Keratinocyte (primary cell): ENCODE data around the gene HCRT. TPM values are rescaled to one million over a fixed set of nuclear protein-coding genes. Genes with fewer than 3 reads are reported as not detected.

Experiments used
- DNase-seq: peaks from one replicate; pipeline ENCODE4 v3.0.0-alpha.2; 2011; ENCODE audit warnings: low read depth, missing footprints, low spot score
- FAIRE-seq: peaks from 2 replicates; lab custom pipeline; 2011; peaks lifted over from hg19 to GRCh38; lab: Jason Lieb, UNC
- H2AFZ ChIP-seq: 2 replicates; pipeline ENCODE4 v1.6.0; 2012; ENCODE audit warnings: low read length, control low read depth, inconsistent platforms; ENCODE audit not compliant: control insufficient read depth
- H3K27ac ChIP-seq: 2 replicates; pipeline ENCODE4 v1.5.1; 2011; ENCODE audit warnings: low read length; ENCODE audit not compliant: control insufficient read depth, insufficient read depth
- H3K27me3 ChIP-seq: 3 replicates; pipeline ENCODE4 v1.6.0; 2011; ENCODE audit warnings: low read length; ENCODE audit not compliant: control insufficient read depth, insufficient read depth; ENCODE audit errors: extremely low read depth
- H3K36me3 ChIP-seq, 2 experiments: 2 replicates in 1 of 2; 3 replicates in 1 of 2; pipeline ENCODE4 v1.5.1; 2011; ENCODE audit warnings: low read length in 2 of 2, mild to moderate bottlenecking in 1 of 2; ENCODE audit not compliant: control insufficient read depth in 2 of 2, insufficient read depth in 2 of 2; ENCODE audit errors: extremely low read depth in 1 of 2
- H3K4me1 ChIP-seq: 3 replicates; pipeline ENCODE4 v1.5.1; 2011; ENCODE audit warnings: low read length; ENCODE audit not compliant: control insufficient read depth, insufficient read depth; ENCODE audit errors: extremely low read depth
- H3K4me2 ChIP-seq: 3 replicates; pipeline ENCODE4 v1.6.0; 2011; ENCODE audit warnings: low read depth, low read length; ENCODE audit not compliant: control insufficient read depth, insufficient read depth; ENCODE audit errors: extremely low read depth
- H3K4me3 ChIP-seq, 3 experiments: fragments of 200-600 bp in 1 of 3; sonication (generic) in 1 of 3; 2 replicates in 2 of 3; 3 replicates in 1 of 3; pipeline ENCODE4 v1.5.1; 2011 to 2016; ENCODE audit warnings: low read length in 3 of 3, mild to moderate bottlenecking in 3 of 3, control low read depth in 2 of 3, inconsistent platforms in 1 of 3, low read depth in 1 of 3, mixed read lengths in 1 of 3, mixed run types in 1 of 3, moderate library complexity in 1 of 3; ENCODE audit not compliant: control insufficient read depth in 2 of 3, insufficient read depth in 2 of 3; ENCODE audit errors: extremely low read depth in 1 of 3
- H3K79me2 ChIP-seq: 2 replicates; pipeline ENCODE4 v1.6.0; 2012; ENCODE audit warnings: low read length; ENCODE audit not compliant: control insufficient read depth, insufficient read depth
- H3K9ac ChIP-seq: 3 replicates; pipeline ENCODE4 v1.6.0; 2011; ENCODE audit warnings: low read length; ENCODE audit not compliant: control insufficient read depth, insufficient read depth; ENCODE audit errors: extremely low read depth
- H3K9me1 ChIP-seq: 3 replicates; pipeline ENCODE4 v1.6.0; 2011; ENCODE audit warnings: low read length; ENCODE audit not compliant: control insufficient read depth, insufficient read depth; ENCODE audit errors: extremely low read depth
- H3K9me3 ChIP-seq: 2 replicates; pipeline ENCODE4 v1.5.1; 2012; ENCODE audit warnings: low read depth, low read length; ENCODE audit not compliant: control insufficient read depth
- H4K20me1 ChIP-seq: 3 replicates; pipeline ENCODE4 v1.6.0; 2011; ENCODE audit warnings: low read length; ENCODE audit not compliant: control insufficient read depth, insufficient read depth; ENCODE audit errors: extremely low read depth
- CTCF ChIP-seq, 3 experiments: IDR thresholded peaks in 1 of 3; conservative IDR thresholded peaks in 1 of 3; optimal IDR thresholded peaks in 1 of 3; 2 replicates in 2 of 3; 3 replicates in 1 of 3; pipeline versions ENCODE3 to v1.5.1; 2011; ENCODE audit warnings: low read length in 3 of 3, mild to moderate bottlenecking in 3 of 3, moderate library complexity in 2 of 3, control low read depth in 1 of 3, inconsistent platforms in 1 of 3; ENCODE audit not compliant: insufficient read depth in 2 of 3; ENCODE audit errors: extremely low read depth in 1 of 3
- EZH2 ChIP-seq: IDR thresholded peaks from one replicate; pipeline ENCODE4 v1.6.1; 2012; ENCODE audit warnings: inconsistent platforms, mild to moderate bottlenecking, low read length, moderate library complexity
- dilution Hi-C: fragments of 300-500 bp; cut with MboI; formaldehyde crosslinking; loops from one replicate; pipeline ENCODE4 v1.7.0; 2020; ENCODE audit warnings: low sequenced_read_pairs; ENCODE audit not compliant: extremely low pct_ligation_motif_present
- polyA plus RNA-seq, 5 experiments: library from polyadenylated mRNA; depleted of rRNA in 3 of 5; stranded (reverse) in 3 of 5; stranded (forward) in 1 of 5; unstranded in 1 of 5; fragments of >200 nt; gene quantifications; 1 replicate in 1 of 5; 2 replicates in 3 of 5; 3 replicates in 1 of 5; pipeline versions ENCODE4 v1.2.1 to v1.2.3, GENCODE V29; 2011 to 2012; ENCODE audit warnings: missing spikeins in 2 of 5, low read depth in 1 of 5, low replicate concordance in 1 of 5

Gene HCRT
- polyA plus RNA-seq, 1 donor (not counting 4 experiments of a cell fraction or from before 2014, with no cell fraction given): not detected

- DNase-seq: no peak
- Histone ChIP-seq H3K27me3 (no peaks in the 10 kb centered on the region), H3K79me2 (no peaks in the 10 kb centered on the region), H3K36me3 (no peaks in the 10 kb centered on the region), H3K4me1 (peaks cover 3% of the 10 kb centered on the region), H3K4me2 (no peak overlapping the region), H3K9me1 (no peaks in the 10 kb centered on the region), H3K27ac (no peak overlapping the region), H3K9me3 (no peaks in the 10 kb centered on the region), H2AFZ (no peak overlapping the region), H3K4me3 (no peak overlapping the region), H3K9ac (no peak overlapping the region), H4K20me1 (no peaks in the 10 kb centered on the region)
- dilution Hi-C loops: no loop called here
- FAIRE-seq: no peak
- no peak for TF ChIP-seq EZH2
- no peak for TF ChIP-seq CTCF (optimal IDR thresholded peaks at IDR 0.05 in 1 of 3, IDR thresholded peaks at IDR 0.05 in 1 of 3, conservative IDR thresholded peaks at IDR 0.05 in 1 of 3; ENCODE audit: extremely low read depth in 1 of 3, insufficient read depth in 2 of 3, low read length in 3 of 3)
These were observed 19.5 kb downstream of the HCRT start for GRCh38 chr17:42165751-42166150.

GRCh38 chr17:42163696-42164407, 21.4 kb downstream of the HCRT start:
- H3K4me3 ChIP-seq: no peak overlapping the region
- H3K4me2 ChIP-seq: no peak overlapping the region
- no peaks in the 10 kb centered on the region for H4K20me1 ChIP-seq
- dilution Hi-C loops: no loop called here
- H3K9ac ChIP-seq: no peak overlapping the region
- H3K9me1 ChIP-seq: no peaks in the 10 kb centered on the region
- no peaks in the 10 kb centered on the region for H3K36me3 ChIP-seq
- no peak for TF ChIP-seq CTCF (optimal IDR thresholded peaks at IDR 0.05 in 1 of 3, IDR thresholded peaks at IDR 0.05 in 1 of 3, conservative IDR thresholded peaks at IDR 0.05 in 1 of 3; ENCODE audit: extremely low read depth in 1 of 3, insufficient read depth in 2 of 3, low read length in 3 of 3)
- TF ChIP-seq EZH2: no peak
- no peak for FAIRE-seq
- no peak for DNase-seq
- H2AFZ ChIP-seq: no peak overlapping the region
- H3K27me3 ChIP-seq: no peaks in the 10 kb centered on the region
- no peaks in the 10 kb centered on the region for H3K79me2 ChIP-seq
- H3K27ac ChIP-seq: no peak overlapping the region
- H3K4me1 ChIP-seq: peaks cover 3% of the 10 kb centered on the region
- H3K9me3 ChIP-seq: no peaks in the 10 kb centered on the region
